Skeletal muscle cell (primary cell): Measurements from ENCODE around the gene TYK2.
A peak's percentile ranks its signal among the peaks of the same experiment; 100 is the strongest.
"Not testable (repeated sequence)": the region's sequence is repeated elsewhere in the genome, so short reads cannot be mapped to it uniquely, and the experiment has no call there.

Experiments
- DNase-seq: peaks from one replicate; pipeline ENCODE4 v3.0.0-alpha.2; 2010; ENCODE audit warnings: low read depth
- H3K4me3 ChIP-seq: 2 replicates; pipeline ENCODE4 v1.5.1; 2011; ENCODE audit warnings: low read depth, mild to moderate bottlenecking, control low read depth, low read length, moderate library complexity

TYK2 gene

DNA sequence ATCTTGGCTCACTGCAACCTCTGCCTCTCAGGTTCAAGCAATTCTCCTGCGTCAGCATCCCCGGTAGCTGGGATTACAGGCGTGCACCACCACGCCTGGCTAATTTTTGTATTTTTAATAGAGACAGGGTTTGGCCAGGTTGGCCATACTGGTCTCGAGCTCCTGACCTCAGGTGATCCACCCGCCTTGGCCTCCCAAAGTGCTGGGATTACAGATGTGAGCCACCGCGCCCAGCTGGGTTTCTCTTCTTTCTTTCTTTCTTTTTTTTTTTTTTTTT, 2.8 kb upstream of the TYK2 start:
- not testable (repeated sequence) for H3K4me3 ChIP-seq, DNase-seq

DNA sequence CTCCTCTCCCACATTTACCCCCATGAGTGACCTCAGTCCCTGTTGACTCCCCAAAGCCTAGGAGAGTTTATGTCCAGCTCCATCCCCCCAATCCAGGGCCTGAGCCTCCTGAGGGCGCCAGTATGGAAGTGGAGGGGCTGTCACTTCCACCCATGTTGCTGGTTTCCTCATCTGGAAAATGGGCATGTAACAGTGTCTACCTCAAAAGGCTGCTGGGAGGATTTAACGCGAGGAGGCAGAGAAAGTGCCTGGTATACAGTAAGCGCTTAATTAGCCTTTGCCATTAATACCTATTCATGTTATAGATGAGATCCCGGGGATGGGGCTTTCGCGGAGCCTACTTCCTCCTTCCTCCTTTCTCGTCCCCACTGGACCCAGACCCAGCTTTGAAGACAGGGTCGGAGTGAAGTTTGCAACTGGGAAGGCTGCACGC, 476 bp downstream of the TYK2 start:
- DNase-seq = no peak
- H3K4me3 ChIP-seq = peak overlapping the region; percentile 98

DNA sequence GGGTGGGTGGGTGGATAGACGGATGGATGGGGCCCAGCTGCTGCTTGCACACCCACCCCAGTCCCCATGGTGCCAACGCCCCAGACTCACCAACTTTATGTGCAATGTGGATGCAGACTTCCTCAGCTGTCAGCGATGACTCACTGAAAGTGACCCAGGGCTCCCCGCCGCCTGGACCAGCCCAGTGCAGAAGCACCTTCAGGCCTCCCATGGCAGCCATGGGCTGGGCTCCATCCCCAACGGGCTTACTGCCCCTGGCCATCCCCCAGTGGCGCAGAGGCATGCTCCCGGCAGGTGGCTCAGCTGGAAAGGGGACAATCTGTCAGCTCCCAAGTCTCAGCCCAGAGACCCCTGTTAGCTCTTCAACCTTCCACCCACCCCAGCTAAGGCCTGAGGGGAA, 2.2 kb downstream of the TYK2 start:
- no peak overlapping the region for H3K4me3 ChIP-seq

DNA sequence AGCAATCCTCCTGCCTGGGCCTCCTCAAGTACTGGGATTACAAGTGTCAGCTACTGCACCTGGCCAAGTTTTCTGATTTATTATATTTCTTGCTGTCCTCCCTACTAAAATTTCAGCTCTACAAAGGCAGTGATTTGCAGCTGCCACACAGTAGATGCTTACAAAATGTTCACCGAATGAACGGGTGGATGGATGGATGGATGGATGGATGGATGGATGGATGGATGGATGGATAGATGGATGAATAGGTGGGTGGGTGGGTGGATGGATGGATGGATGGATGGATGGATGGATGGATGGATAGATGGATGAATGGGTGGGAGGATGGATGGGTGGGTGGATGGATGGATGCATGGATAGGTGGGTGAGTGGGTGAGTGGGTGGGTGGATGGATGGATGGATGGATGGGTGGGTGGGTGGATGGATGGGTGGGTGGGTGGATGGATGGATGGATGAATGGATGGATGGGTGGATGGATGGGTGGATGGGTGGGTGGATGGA, 3.2 kb downstream of the TYK2 start:
- not testable (repeated sequence) for H3K4me3 ChIP-seq, DNase-seq

More for the DNA sequence above, 2.2 kb downstream of the TYK2 start:
- DNase-seq = no peak

DNA sequence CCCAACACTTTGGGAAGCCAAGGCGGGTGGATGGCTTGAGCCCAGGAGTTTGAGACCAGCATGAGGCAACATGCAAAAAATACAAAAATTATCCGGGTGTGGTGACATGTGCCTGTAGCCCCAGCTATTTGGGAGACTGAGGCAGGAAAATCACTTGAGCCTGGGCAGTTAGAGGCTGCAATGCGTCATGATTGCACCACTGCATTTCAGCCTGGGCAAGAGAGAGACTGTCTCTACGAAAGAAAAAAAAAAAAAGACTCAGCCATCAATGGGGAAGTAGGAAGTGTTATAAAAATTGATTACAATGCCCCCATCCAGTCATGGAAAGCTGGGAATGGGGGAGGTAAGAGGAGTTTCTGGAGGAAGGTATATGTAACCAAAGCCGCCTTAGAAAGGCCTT, 5.4 kb downstream of the TYK2 start:
- H3K4me3 ChIP-seq = no peak overlapping the region
- no peak for DNase-seq

DNA sequence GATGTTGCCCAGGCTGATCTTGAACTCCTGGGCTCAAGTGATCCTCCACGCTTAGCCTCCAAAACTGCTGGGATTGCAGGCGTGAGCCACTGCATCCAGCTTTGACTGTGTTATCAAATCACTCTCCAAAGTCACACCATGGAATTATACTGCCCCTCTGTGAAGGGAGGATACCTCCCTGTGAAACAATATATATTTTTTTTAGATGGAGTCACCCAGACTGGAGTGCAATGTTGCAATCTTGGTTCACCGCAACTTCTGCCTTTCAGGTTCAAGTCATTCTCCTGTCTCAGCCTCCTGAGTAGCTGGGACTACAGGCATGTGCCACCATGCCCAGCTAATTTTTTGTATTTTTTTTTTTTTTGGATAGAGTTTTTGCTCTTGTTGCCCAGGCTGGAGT, 7.7 kb downstream of the TYK2 start:
- no peak for DNase-seq
- no peak overlapping the region for H3K4me3 ChIP-seq

DNA sequence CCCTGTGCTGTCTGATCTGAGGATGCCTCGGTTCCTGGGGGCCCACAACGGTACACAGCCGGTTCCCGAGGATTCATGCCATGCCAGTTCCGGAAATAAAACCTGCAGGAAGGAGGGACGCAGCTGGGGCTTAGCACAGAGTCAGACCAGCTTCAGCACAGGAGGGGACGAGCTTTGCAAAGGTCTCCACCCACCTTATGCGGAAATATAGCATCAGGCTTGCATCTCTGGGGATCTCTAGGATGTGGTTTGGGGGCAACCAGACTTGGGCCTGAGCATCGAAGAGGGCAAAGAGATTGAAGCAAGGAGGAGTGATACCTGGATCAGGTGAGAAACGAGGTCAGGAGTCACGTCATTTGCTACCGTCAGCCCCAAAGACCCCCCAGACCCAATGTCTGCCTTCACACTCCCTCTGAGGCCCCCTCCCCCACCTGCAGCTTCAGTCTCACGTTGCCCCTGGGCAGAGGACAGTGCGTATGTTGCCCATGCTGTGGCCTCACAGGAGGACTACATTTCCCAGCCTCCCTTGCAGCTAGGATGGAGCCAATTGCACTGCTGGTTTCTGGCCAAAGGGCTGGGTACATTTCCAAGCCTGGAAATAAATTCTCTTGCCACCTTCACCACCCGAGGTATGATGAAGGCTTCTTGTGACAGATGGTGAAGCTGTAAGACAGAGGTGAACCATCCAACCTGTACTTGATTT, 12.1 kb downstream of the TYK2 start:
- no peak overlapping the region for H3K4me3 ChIP-seq

DNA sequence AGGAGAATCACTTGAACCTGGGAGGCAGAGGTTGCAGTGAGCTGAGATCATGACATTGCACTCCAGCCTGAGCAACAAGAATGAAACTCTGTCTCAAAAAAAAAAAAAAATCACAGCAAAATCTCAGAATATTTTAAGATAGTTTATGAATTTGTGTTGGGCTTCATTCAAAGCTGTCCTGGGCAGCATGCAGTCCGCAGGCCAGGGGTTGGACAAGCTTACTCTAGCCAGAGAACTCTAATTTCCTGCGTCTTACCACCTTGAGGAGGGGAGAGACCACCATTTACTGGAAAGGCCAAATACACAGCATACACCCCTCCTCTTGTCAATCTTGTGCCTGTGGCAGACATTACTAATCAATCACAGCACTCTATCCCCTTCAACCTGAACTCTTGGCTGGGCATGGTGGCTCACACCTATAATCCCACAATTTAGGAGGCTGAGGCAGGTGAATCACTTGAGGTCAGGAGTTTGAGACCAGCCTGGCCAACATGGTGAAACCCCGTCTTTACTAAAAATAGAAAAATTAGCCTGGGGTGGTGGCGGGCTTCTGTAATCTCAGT, 13.3 kb downstream of the TYK2 start:
- not testable (repeated sequence) for H3K4me3 ChIP-seq, DNase-seq

More for the DNA sequence above, 12.1 kb downstream of the TYK2 start:
- no peak for DNase-seq

DNA sequence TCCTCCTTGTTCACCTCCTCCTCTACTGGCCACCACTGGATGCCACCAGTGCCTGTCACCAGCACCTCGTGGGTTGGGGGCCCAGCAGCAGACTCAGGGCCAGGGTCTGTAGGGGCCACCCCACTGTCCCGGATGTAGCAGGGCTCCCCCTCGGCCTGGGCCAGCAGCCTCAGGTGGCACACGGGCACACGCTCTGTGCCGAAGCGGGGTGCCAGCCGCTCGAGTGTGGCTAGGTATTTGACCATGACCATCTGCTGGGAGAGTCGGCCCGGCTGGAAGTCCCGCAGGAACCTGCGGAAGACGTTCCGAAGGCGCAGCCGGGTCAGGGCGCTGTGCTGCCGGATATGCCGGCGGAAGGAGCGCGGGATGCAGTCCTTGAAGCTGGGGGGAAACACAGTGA, 14.9 kb downstream of the TYK2 start:
- DNase-seq = no peak
- H3K4me3 ChIP-seq = no peak overlapping the region

DNA sequence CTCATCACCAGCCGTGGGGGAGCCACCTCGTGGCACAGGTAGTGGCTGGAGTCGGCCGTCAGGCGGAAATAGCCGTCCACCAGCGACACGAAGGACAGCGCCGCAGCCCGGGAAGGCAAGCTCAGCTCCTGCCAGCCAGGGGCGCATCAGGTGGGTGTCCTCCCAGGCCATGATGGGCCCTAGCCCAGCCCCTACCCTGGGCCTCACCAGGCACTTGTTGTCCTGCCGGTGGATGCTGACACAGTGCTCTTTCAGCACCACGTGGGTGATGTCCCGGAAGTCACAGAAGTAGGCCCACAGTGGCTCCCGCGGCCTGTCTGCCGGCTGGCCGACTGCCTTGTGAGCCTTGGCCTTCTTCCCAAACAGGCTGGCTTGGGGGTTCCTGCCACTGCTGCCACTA, 15.7 kb downstream of the TYK2 start:
- DNase-seq = no peak
- no peak overlapping the region for H3K4me3 ChIP-seq

DNA sequence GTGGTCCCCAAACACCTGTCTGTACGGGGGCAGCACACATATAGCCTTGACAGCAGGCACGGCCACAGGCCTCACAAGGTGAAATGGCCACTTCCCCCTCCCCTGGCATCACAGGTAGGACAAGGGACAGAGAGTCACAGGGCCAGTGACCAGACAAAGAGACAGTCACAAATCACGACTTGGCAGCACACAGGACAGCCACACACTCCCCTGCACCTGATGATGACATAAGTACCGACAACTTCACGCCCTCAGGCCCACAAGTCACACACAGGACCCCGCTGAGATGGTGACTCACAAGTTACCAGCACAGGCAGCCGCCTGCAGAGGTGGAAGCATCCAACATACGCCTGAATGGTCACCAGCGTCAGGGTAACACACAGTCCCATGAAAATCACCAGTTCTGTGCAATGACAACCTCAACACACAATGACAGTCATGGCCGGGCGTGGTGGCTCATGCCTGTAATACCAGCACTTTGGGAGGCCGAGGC, 16.5 kb downstream of the TYK2 start:
- DNase-seq = no peak
- H3K4me3 ChIP-seq = no peak overlapping the region

DNA sequence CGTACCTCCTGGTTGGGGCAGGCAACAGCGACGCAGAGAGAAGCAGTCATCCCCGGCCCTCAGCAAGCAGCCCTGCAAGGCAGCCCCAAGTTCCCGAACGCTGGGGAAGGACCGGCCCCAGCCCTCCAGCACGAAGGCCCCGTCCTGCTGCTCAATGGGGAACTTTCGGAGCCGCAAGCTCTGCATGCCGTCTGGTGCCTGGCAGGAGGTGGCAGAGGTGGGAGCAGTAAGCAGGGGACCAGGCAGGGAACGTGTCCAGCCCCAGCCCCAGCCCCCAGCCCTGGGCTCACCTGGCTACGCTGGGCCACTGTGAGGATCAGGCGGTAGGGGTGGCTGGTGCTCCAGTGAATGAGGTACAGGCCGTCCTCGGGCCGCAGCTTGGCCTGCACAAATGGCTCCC, 18.1 kb downstream of the TYK2 start:
- DNase-seq = no peak

DNA sequence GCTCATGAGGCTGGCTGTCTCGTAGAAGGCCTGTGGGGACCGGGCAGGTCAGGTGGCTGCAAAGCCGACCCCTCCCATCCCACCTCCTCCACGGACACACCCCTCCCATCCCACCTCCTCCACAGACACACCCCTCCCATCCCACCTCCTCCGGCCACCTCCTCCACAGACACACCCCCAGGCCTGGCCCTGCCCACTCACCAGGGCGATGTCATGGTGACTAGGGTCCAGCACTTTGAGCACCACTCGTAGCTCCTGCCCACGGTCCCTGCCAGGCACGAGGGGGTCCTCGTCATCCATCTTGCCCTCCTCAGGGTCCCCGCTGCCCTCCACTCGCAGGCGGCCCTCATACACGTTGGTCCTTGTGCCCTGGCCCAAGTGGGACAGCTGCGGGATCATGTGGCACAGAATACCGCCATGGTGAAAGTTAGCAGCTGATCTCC, 18.8 kb downstream of the TYK2 start:
- H3K4me3 ChIP-seq = no peak overlapping the region
- no peak for DNase-seq

More for the DNA sequence above, 18.1 kb downstream of the TYK2 start:
- no peak overlapping the region for H3K4me3 ChIP-seq

DNA sequence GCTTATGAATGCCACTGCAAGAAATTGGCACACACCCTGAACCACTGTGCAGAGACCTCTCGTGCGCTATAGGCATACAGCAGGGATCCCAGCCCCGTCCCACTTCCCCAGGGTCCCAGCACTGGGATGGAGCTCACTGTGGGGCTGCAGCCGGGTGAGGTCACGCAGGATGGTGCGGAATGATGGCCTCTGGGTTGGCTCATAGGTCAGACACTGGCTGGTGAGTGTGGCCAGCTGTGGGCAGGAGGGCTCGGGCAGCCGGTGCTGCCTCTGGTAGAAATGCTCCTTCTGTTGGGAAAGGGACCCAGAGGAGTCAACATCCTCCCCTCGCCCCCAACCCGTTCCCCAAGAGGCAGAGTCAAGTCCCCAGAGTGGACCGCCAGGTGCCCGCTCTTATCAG, 23.9 kb downstream of the TYK2 start:
- no peak overlapping the region for H3K4me3 ChIP-seq
- no peak for DNase-seq

DNA sequence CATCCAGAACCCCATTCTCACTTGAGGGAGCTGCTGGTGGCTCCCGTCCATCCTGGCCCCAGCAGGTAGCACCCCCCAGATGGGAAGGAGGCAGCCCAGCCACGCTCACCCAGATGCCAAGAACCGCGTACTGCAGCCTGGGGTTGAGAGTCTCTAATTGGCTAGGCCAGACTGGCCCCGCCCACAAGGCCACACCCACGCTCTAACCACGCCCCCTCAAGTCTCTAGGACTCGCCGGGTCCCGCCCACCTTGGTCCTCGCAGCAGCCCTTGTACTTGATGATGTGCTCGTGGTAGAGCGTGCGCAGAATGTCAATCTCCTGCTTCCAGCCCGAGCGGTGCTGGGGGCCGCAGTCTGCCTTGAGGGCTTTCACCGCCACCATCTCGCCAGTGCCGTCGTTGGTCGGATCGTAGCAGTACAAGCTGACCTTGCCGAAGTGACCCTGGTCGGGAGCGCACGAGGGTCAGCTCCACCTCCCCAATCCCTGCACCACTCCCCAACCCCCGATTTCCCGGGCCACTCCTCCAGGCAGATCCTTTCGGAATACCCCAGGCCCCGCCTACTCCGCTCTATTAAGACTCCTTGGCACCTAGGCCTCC, 26.5 kb downstream of the TYK2 start:
- no peak for DNase-seq
- H3K4me3 ChIP-seq = no peak overlapping the region

DNA sequence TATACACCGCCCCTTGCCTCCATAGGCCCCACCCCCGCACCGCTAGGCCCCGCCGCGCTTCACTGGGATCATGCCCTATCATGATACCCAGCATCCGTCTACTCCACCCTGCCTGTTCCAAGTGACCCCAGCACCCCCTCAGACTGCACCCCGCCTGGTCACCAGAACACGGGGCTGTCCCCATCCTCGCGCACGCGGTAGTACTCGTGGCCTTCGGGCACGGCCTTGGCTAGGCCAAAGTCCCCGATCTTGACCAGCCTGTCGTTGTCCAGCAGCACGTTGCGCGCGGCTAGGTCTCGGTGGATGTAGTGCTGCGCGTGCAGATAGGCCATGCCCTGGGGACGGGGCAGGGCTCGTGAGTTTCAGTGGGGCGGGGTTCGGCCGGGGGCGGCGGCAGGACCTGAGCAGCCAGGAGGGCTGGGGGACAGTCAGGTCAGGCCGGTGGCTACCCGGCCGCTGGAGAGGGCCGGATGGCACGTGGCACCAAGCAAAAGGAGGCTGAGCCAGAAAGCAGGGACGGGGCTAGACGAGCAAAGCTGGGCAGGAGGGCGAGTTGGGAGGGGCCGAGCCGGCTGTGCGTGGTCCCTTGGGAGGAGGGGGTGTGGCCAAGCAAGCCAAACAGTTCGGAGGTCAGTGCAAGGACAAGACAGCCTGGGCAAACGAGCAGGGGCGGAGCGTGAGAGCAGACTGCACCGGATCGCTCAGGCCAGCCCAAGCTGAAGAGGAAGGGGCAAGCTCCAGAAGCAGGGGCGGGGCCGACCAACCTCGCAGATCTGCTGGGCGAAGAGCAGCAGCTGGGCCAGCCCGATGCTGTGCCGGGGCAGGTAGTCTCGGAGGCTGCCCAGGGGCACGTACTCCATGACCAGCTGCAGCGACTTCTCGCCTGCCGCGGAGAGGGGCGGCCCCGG, 27.4 kb downstream of the TYK2 start:
- DNase-seq = no peak
- no peak overlapping the region for H3K4me3 ChIP-seq

DNA sequence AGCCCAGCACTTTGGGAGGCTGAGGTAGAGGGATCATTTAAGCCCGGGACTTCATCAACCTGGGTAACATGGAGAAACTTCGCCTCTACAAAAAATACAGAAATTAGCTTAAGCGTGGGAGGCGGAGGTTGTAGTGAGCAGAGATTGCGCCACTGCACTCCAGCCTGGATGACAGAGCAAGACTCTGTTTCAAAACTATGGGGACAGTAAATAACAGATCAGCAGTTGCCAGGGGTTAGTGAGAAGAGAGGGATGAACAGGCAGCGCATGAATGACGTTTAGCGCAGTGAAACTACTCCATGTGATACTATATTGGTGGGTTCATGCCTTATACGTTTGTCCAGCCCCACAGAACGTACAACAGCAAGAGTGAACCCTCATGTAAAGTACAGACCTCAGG, 33.9 kb downstream of the TYK2 start:
- DNase-seq = no peak
- H3K4me3 ChIP-seq = no peak overlapping the region

DNA sequence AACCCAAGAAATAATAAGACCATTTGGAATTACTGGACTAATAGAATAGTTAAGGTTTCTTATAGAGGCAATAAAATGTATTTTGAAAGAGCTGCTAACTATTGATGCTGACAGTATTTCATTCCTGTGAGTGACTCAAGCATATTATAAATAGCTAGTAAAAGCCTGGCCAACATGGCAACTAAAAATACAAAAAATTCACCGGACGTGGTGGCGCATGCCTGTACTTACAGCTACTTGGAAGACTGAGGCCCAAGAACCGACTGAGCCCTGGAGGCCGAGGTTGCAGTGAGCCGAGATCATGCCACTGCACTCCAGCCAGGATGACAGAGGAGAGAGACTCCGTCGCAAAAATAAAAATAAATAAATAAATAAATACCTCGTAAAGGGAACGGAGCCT, 35.6 kb downstream of the TYK2 start:
- no peak for DNase-seq
- no peak overlapping the region for H3K4me3 ChIP-seq

DNA sequence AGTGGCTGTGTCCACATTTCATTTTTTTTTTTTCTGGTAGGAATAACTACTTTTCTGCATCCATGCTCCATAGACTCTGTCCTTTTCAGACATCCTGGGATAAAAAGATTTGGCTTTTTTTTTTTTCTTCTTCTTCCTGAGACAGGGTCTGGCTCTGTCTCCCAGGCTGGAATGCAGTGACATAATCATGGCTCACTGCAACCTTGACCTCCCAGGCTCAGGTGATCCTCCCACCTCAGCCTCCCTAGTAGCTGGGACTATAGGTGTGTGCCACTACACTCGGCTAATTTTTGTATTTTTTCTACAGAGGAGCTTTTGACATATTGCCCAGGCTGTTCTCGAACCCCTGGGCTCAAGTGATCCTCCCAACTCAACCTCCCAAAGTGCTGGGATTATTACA, 36.9 kb downstream of the TYK2 start:
- H3K4me3 ChIP-seq = no peak overlapping the region
- no peak for DNase-seq

DNA sequence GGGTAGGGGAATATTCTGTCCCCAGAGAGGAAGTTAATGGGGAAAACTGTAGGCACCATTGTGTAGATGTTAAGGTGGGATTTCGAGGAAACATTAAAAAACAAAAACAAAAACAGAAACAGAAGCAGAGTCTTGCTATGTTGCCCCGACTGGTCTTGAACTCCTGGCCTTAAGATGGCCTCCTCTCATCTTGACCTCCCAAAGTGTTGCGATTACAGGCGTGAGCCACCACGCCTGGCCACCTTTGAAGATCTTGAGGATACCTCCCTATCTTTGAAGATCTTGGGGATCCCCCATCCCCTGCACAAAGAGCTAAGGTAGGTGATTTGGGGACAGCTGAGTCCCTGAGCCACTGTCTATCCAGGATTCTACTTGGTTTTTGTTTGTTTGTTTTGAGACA, 40.4 kb downstream of the TYK2 start:
- no peak overlapping the region for H3K4me3 ChIP-seq
- no peak for DNase-seq
